Lower leg skin (tissue), 4 donors: ENCODE data around the gene BCL2. TPM values are rescaled to one million over a fixed set of nuclear protein-coding genes. Genes with fewer than 3 reads are reported as not detected.

Experiments
- DNase-seq, 2 donors: peaks; one replicate each; pipeline ENCODE4 v3.0.0-alpha.2; 2019; ENCODE audit warnings: low spot score in 2 of 2
- H3K4me3 ChIP-seq: fragments of 200-600 bp; sonication (generic); 2 replicates; pipeline ENCODE4 v1.5.1; 2017; ENCODE audit warnings: mild to moderate bottlenecking, low read depth; ENCODE audit not compliant: poor library complexity, severe bottlenecking
- POLR2A ChIP-seq, 2 donors: fragments of 450-650 bp; IDR thresholded peaks; one replicate each; pipeline ENCODE4 v1.6.1; 2016 to 2017; ENCODE audit warnings: antibody characterized with exemption in 2 of 2, mild to moderate bottlenecking in 1 of 2, moderate library complexity in 1 of 2
- WGBS, 2 donors: methylation state at CpG; one replicate each; pipeline ENCODE4 v1.1.5; 2018; 5-methylcytosine and 5-hydroxymethylcytosine counted together
- intact Hi-C: fragments of 100-400 bp; cut with DNase I; formaldehyde crosslinking; loops from one replicate; pipeline ENCODE4 v1.15.0; 2023; ENCODE audit warnings: low total_unique reads
- total RNA-seq, 4 donors: library from RNA; depleted of rRNA; stranded (reverse); fragments of >200 nt; gene quantifications; one replicate each; pipeline ENCODE4 v1.1.0, GENCODE V29; 2016
- TF ChIP-seq, protein P1 (sequence below), 3 donors: fragments of 450-650 bp; IDR thresholded peaks; one replicate each; pipeline ENCODE4 v1.5.1; 2016; ENCODE audit warnings: antibody characterized with exemption in 3 of 3, mild to moderate bottlenecking in 3 of 3, moderate library complexity in 2 of 3

Gene BCL2
- total RNA-seq, 4 donors from 2014 or later, result 12.8 to 21.7 (median 18.2) TPM

DNA sequence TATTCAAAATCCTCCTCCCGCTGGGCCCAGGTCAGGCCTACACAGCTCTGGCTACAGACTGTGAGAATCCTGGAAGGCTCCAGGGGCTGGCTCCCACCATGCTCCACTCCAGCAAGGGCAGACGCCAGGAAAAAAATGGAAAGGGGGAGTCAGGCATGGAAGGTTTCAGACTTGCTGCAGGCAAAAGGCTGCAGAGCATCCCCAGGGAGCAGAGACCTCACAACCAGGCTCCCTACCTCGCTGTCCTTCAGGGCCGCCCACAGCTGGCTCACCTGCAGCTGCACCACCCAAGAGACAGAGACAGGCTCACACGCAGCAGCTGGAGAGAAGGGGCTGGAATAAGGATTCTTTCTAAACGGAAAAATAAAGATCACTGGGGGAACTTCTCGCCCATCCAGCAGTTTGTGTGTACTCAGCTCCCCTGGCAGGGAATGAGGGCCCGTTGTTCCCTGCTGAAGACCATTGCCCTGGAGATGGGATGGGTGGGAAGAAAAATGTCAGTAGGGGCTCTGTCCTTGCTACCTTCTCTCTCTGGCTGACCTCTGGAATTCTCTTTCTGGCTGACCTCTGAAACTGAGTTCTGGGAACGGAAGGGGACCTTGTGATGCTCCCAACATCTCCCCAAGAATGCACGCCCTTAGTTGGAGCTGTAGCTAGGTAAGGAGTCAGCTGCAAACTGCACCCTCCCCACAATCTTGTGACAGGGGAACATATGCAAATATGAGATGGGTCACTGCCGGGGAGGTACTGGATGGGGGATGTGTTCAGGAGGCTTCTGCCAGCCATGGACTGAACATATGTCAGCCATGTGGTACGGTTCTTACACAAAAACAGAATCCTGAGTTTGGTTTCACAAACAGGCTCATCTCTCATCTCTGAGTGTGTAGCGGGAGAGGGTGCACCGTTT, 34.5 kb downstream of the BCL2 start:
- intact Hi-C loops, result no loop called here
- no peak for DNase-seq
- H3K4me3 ChIP-seq, result no peak overlapping the region
- WGBS, 2 donors, result 82 to 84% methylated on average over 14 of the region's 14 CpGs
- no peak for TF ChIP-seq POLR2A (IDR thresholded peaks at IDR 0.05)
- TF ChIP-seq, protein P1, sequence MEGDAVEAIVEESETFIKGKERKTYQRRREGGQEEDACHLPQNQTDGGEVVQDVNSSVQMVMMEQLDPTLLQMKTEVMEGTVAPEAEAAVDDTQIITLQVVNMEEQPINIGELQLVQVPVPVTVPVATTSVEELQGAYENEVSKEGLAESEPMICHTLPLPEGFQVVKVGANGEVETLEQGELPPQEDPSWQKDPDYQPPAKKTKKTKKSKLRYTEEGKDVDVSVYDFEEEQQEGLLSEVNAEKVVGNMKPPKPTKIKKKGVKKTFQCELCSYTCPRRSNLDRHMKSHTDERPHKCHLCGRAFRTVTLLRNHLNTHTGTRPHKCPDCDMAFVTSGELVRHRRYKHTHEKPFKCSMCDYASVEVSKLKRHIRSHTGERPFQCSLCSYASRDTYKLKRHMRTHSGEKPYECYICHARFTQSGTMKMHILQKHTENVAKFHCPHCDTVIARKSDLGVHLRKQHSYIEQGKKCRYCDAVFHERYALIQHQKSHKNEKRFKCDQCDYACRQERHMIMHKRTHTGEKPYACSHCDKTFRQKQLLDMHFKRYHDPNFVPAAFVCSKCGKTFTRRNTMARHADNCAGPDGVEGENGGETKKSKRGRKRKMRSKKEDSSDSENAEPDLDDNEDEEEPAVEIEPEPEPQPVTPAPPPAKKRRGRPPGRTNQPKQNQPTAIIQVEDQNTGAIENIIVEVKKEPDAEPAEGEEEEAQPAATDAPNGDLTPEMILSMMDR (IDR thresholded peaks at IDR 0.05), result no peak

DNA sequence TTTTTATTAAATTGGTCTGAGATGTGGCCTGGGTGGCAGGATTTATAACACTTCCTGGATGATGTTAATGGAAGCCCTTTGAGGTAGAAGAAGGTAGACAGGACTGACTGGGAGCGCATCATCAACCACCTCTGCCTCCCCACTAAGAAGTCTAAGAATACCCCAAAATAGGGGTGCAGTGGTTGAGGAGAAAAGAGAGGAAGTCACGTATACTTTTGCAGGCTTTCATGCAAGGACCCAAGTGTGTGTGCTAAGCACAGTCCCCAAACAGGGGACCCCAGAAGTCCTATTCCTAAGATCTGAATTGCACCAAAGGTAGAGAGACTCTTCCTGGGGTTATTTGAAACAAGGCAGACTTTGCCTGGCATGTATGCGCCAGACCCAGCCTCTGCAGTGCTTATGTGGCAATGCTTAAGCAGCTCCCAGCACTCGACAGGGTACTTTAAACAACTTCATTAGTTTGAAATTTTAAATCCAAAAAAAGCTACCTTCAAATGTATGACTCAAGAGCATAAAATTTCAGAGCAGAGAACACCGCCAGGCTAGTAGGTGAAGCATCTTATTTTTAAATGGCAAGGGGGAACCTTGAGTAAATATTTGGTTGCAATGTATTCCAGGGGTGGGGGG, 35.3 kb downstream of the BCL2 start:
- DNase-seq, result no peak

DNA sequence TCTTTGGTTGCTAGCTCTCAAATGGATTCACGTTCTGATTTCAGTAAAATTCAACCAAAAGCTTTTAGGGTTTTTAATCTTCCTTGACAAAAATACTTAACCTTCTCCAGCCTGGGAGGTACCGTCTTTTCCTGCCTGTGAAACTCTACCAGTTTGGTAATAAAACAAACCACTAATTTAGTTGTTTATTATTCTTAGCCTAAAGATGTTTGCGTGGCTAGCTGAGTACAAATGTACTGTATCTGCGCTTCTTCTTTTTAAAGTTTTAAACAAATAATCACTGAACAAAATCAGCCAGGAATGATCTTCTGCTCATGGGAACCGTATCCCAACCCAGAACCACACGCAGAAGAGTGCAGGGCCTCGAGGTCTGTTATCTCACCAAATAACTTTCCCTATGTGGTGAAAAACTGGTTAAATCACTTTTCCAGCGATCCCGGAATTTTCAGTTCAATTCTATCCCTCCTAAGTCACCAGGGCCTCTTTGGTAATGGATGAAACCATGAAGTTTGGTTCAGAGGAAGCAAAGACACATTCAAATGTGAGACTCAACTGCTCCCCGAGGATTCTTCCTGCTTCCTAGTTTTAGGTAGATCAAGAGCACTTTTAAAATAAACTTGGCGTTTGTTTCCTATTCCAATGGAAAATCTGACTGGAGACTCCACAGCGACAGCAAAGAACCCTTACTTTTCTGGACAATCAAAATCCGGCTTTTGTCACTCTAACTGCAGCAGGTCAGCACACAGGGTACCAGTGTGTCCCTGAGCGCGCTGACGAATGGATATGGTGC, 36.1 kb downstream of the BCL2 start:
- intact Hi-C loops, result no loop called here
- no peak overlapping the region for H3K4me3 ChIP-seq
- WGBS, 2 donors, result 77 to 81% methylated on average over 16 of the region's 16 CpGs
- TF ChIP-seq, protein P1 (IDR thresholded peaks at IDR 0.05), result no peak
- TF ChIP-seq POLR2A (IDR thresholded peaks at IDR 0.05), result no peak
- DNase-seq, result no peak

More for the DNA sequence above, 35.3 kb downstream of the BCL2 start:
- H3K4me3 ChIP-seq, result no peak overlapping the region
- TF ChIP-seq, protein P1 (IDR thresholded peaks at IDR 0.05), result no peak
- TF ChIP-seq POLR2A (IDR thresholded peaks at IDR 0.05), result no peak
- 92 to 95% methylated on average over 5 of the region's 5 CpGs for WGBS, 2 donors
- intact Hi-C loops, result no loop called here

DNA sequence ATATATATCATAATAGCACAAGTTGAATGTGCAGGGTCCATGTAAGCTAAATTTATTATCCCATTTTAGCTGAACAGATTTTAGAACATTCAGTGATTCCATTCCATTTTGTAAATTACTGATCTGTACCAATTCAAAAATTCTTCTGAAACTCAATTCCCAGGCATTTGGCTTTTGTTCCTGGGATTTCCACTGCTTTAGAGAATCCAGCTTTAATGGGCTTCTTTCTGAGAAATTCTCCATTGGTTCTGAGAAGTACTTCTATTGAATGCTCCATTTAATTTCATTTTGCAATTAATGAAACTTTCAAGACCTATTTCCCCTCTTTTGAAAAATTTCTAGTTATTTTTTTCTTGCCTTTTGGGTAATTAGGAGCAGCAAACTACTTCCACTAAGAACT, 36.8 kb downstream of the BCL2 start:
- DNase-seq, result no peak
- intact Hi-C loops, result no loop called here
- no peak for TF ChIP-seq POLR2A (IDR thresholded peaks at IDR 0.05)
- TF ChIP-seq, protein P1 (IDR thresholded peaks at IDR 0.05), result no peak
- no peak overlapping the region for H3K4me3 ChIP-seq

DNA sequence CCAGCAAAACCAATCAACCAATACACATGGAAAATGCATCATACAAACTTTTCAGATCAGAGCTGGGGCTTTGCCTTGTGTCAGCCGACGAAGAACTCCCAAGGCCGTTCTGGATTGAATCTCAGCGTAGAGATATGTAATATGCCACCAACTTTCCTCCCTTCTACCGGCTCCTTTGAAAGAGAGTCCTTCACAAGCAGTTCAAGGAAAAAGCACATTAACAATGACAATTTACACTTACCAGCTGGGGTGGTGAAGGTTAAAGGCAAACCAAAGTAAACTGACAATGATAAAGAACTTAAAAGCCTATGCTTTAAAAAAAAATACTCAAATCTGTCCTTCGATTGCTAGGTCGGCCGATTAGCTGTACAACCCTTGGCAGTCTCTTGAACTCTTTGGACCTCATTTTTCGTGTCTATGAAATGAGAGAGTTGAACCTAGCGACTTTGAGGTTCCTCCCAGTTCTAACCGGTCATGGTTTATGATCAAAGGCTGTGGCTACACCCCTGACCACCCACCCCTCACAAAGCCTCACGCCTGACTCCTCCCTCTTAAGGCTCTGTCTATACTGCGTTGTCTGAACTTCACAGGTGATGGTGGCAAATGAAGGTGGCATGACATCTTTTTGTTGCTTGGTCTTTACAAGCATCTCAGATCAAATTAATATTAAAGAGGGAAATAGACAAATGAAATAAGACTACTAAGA, 46.2 kb downstream of the BCL2 start:
- 85 to 90% methylated on average over 13 of the region's 13 CpGs for WGBS, 2 donors
- intact Hi-C loops, result no loop called here
- TF ChIP-seq POLR2A (IDR thresholded peaks at IDR 0.05), result no peak
- TF ChIP-seq, protein P1 (IDR thresholded peaks at IDR 0.05), result no peak
- DNase-seq, result no peak
- H3K4me3 ChIP-seq, result no peak overlapping the region
